Astrocyte (in vitro differentiated cells and primary cell): ENCODE data around the gene NANOS2. TPM values are rescaled to one million over a fixed set of nuclear protein-coding genes. Genes with fewer than 3 reads are reported as not detected.

ENCODE experiments used
- DNase-seq: peaks from one replicate; pipeline ENCODE4 v3.0.0-alpha.2; 2010; ENCODE audit warnings: low read depth
- FAIRE-seq: peaks from 2 replicates; lab custom pipeline; 2011; peaks lifted over from hg19 to GRCh38; lab: Jason Lieb, UNC
- H2AFZ ChIP-seq: 2 replicates; pipeline ENCODE4 v1.6.0; 2012; ENCODE audit warnings: low read depth, low read length, inconsistent platforms
- H3K27ac ChIP-seq: 2 replicates; pipeline ENCODE4 v1.5.1; 2011; ENCODE audit warnings: low read depth, low read length, inconsistent platforms
- H3K27me3 ChIP-seq: 2 replicates; pipeline ENCODE4 v1.6.0; 2011; ENCODE audit warnings: low read length, inconsistent platforms; ENCODE audit not compliant: insufficient read depth
- H3K36me3 ChIP-seq: 2 replicates; pipeline ENCODE4 v1.5.1; 2011; ENCODE audit warnings: low read length, inconsistent platforms; ENCODE audit not compliant: insufficient read depth
- H3K4me1 ChIP-seq: 2 replicates; pipeline ENCODE4 v1.5.1; 2011; ENCODE audit warnings: low read length, inconsistent platforms; ENCODE audit not compliant: insufficient read depth
- H3K4me2 ChIP-seq: 2 replicates; pipeline ENCODE4 v1.6.0; 2012; ENCODE audit warnings: low read length, inconsistent platforms
- H3K4me3 ChIP-seq: 2 replicates; pipeline ENCODE4 v1.5.1; 2011; ENCODE audit warnings: low read depth, mild to moderate bottlenecking, low read length, inconsistent platforms; ENCODE audit not compliant: insufficient read depth
- H3K79me2 ChIP-seq: 2 replicates; pipeline ENCODE4 v1.6.0; 2012; ENCODE audit warnings: mild to moderate bottlenecking, low read length, inconsistent platforms; ENCODE audit not compliant: insufficient read depth
- H3K9ac ChIP-seq: 2 replicates; pipeline ENCODE4 v1.6.0; 2012; ENCODE audit warnings: mild to moderate bottlenecking, low read length, inconsistent platforms
- H3K9me3 ChIP-seq: 2 replicates; pipeline ENCODE4 v1.5.1; 2012; ENCODE audit warnings: low read depth, mild to moderate bottlenecking, low read length, inconsistent platforms; ENCODE audit not compliant: insufficient read depth
- H4K20me1 ChIP-seq: 2 replicates; pipeline ENCODE4 v1.6.0; 2012; ENCODE audit warnings: low read length, inconsistent platforms; ENCODE audit not compliant: insufficient read depth
- H3K27ac Mint-ChIP-seq: one replicate; pipeline ENCODE4 v1.8.0; 2021; ENCODE audit warnings: mild to moderate bottlenecking, mixed read lengths; ENCODE audit not compliant: unreplicated experiment
- H3K27me3 Mint-ChIP-seq: one replicate; pipeline ENCODE4 v1.8.0; 2021; ENCODE audit warnings: low read depth, mixed read lengths; ENCODE audit not compliant: unreplicated experiment
- H3K36me3 Mint-ChIP-seq: one replicate; pipeline ENCODE4 v1.8.0; 2021; ENCODE audit warnings: low read depth, mixed read lengths; ENCODE audit not compliant: unreplicated experiment
- H3K4me1 Mint-ChIP-seq: one replicate; pipeline ENCODE4 v1.8.0; 2021; ENCODE audit warnings: low read depth, mixed read lengths; ENCODE audit not compliant: unreplicated experiment
- H3K4me3 Mint-ChIP-seq: one replicate; pipeline ENCODE4 v1.8.0; 2021; ENCODE audit warnings: mild to moderate bottlenecking, moderate library complexity, mixed read lengths; ENCODE audit not compliant: unreplicated experiment
- H3K9me3 Mint-ChIP-seq: one replicate; pipeline ENCODE4 v1.8.0; 2021; ENCODE audit warnings: mild to moderate bottlenecking, mixed read lengths; ENCODE audit not compliant: unreplicated experiment
- CTCF ChIP-seq: IDR thresholded peaks from 2 replicates; pipeline ENCODE4 v1.5.1; 2011; ENCODE audit warnings: low read depth, mild to moderate bottlenecking, inconsistent platforms, low read length, moderate library complexity; ENCODE audit not compliant: insufficient read depth
- EZH2 ChIP-seq: IDR thresholded peaks from 2 replicates; pipeline ENCODE4 v1.6.1; 2012; ENCODE audit warnings: mild to moderate bottlenecking, low read length, inconsistent platforms; ENCODE audit not compliant: insufficient read depth
- total RNA-seq: library from RNA; stranded (reverse); gene quantifications from 2 replicates; pipeline ENCODE4 v1.2.1, GENCODE V29; 2021

NANOS2 gene
- total RNA-seq, 1 donor from 2014 or later, result not detected

GRCh38 chr19:45878043-45878794, 36.4 kb downstream of the NANOS2 start:
- Histone ChIP-seq H4K20me1 (peaks cover 17% of the 10 kb centered on the region), H3K79me2 (peaks cover 2% of the 10 kb centered on the region), H3K36me3 (no peaks in the 10 kb centered on the region), H3K4me3 (no peak overlapping the region), H3K4me1 (peaks cover 16% of the 10 kb centered on the region), H3K9ac (no peak overlapping the region), H3K4me2 (no peak overlapping the region), H3K27ac (no peak overlapping the region), H2AFZ (no peak overlapping the region), H3K27me3 (no peaks in the 10 kb centered on the region), H3K9me3 (no peaks in the 10 kb centered on the region)
- H3K4me1 Mint-ChIP-seq, result peaks cover 15% of the 10 kb centered on the region
- peaks cover 2% of the 10 kb centered on the region for H3K27me3 Mint-ChIP-seq
- H3K9me3 Mint-ChIP-seq, result no peaks in the 10 kb centered on the region
- H3K36me3 Mint-ChIP-seq, result peaks cover 2% of the 10 kb centered on the region
- H3K27ac Mint-ChIP-seq, result no peak overlapping the region
- no peak overlapping the region for H3K4me3 Mint-ChIP-seq
- no peak for FAIRE-seq
- DNase-seq, result no peak
- TF ChIP-seq EZH2, result no peak
- no peak for TF ChIP-seq CTCF

- peaks cover 9% of the 10 kb centered on the region for H3K4me1 Mint-ChIP-seq
- peaks cover 2% of the 10 kb centered on the region for H3K27me3 Mint-ChIP-seq
- Histone ChIP-seq H3K79me2 (no peaks in the 10 kb centered on the region), H3K4me2 (peak overlapping the region; percentile 76), H3K4me3 (no peak overlapping the region), H3K36me3 (no peaks in the 10 kb centered on the region), H3K27ac (no peak overlapping the region), H3K9ac (peak overlapping the region; percentile 69), H4K20me1 (peaks cover 2% of the 10 kb centered on the region), H3K27me3 (no peaks in the 10 kb centered on the region), H3K4me1 (peaks cover 11% of the 10 kb centered on the region), H2AFZ (peak overlapping the region; percentile 83), H3K9me3 (no peaks in the 10 kb centered on the region)
- TF ChIP-seq CTCF, result no peak
- no peaks in the 10 kb centered on the region for H3K9me3 Mint-ChIP-seq
- peaks cover 2% of the 10 kb centered on the region for H3K36me3 Mint-ChIP-seq
- H3K27ac Mint-ChIP-seq, result peak overlapping the region; percentile 12
- DNase-seq (peak; percentile 17), FAIRE-seq (no peak)
- peak overlapping the region; percentile 64 for H3K4me3 Mint-ChIP-seq
These were observed 38.0 kb downstream of the NANOS2 start for GRCh38 chr19:45876411-45877197.

- Mint-ChIP-seq H3K36me3 (peaks cover 2% of the 10 kb centered on the region), H3K27me3 (peaks cover 2% of the 10 kb centered on the region), H3K9me3 (no peaks in the 10 kb centered on the region), H3K27ac (peak overlapping the region; percentile 12), H3K4me1 (peaks cover 7% of the 10 kb centered on the region), H3K4me3 (peak overlapping the region; percentile 64)
- FAIRE-seq (no peak), DNase-seq (no peak)
- Histone ChIP-seq H3K27ac (no peak overlapping the region), H3K9ac (peak overlapping the region; percentile 69), H3K36me3 (no peaks in the 10 kb centered on the region), H3K4me2 (peak overlapping the region; percentile 76), H3K79me2 (no peaks in the 10 kb centered on the region), H3K27me3 (no peaks in the 10 kb centered on the region), H3K4me3 (no peak overlapping the region), H2AFZ (peak overlapping the region; percentile 83), H4K20me1 (no peaks in the 10 kb centered on the region), H3K4me1 (peaks cover 11% of the 10 kb centered on the region), H3K9me3 (no peaks in the 10 kb centered on the region)
- no peak for TF ChIP-seq EZH2
These were observed 38.5 kb downstream of the NANOS2 start for GRCh38 chr19:45876161-45876410.
